NCI-H2227 treated with DMSO at 0.1 percent for 48 hours (cell line): ENCODE data around the gene ALDH1A2.

ENCODE experiments used
- DNase-seq: peaks from one replicate; lab custom pipeline; 2025; lab: John Stamatoyannopoulos, UW

The ALDH1A2 gene

GRCh38 chr15:57994221-57995049 is 71.1 kb downstream of the ALDH1A2 start:
- no peak for DNase-seq

- DNase-seq, result no peak
Observed at GRCh38 chr15:57993409-57994145, 71.9 kb downstream of the ALDH1A2 start.

- no peak for DNase-seq
Observed at GRCh38 chr15:57992761-57993355, 72.7 kb downstream of the ALDH1A2 start.

GRCh38 chr15:57973534-57973933 is 92.0 kb downstream of the ALDH1A2 start:
- no peak for DNase-seq

GRCh38 chr15:57972864-57973263 is 92.6 kb downstream of the ALDH1A2 start:
- no peak for DNase-seq

- no peak for DNase-seq
Observed at GRCh38 chr15:57969996-57970395, 95.5 kb downstream of the ALDH1A2 start.

GRCh38 chr15:57969355-57969754 is 96.2 kb downstream of the ALDH1A2 start:
- DNase-seq, result no peak

- no peak for DNase-seq
Observed at GRCh38 chr15:57962887-57963286, 102.6 kb downstream of the ALDH1A2 start.

- no peak for DNase-seq
Observed at GRCh38 chr15:57961919-57962318, 103.6 kb downstream of the ALDH1A2 start.

- no peak for DNase-seq
Observed at GRCh38 chr15:57957113-57957512, 108.4 kb downstream of the ALDH1A2 start.

- DNase-seq, result no peak
Observed at GRCh38 chr15:57953874-57954273, 111.6 kb downstream of the ALDH1A2 start.

- no peak for DNase-seq
Observed at GRCh38 chr15:57951328-57951932, 114.1 kb downstream of the ALDH1A2 start.

- no peak for DNase-seq
Observed at GRCh38 chr15:57950381-57950946, 115.0 kb downstream of the ALDH1A2 start.

- no peak for DNase-seq
Observed at GRCh38 chr15:57949374-57949943, 116.1 kb downstream of the ALDH1A2 start.

- no peak for DNase-seq
Observed at GRCh38 chr15:57948351-57949289, 116.9 kb downstream of the ALDH1A2 start.

- no peak for DNase-seq
Observed at GRCh38 chr15:57947781-57948180, 117.7 kb downstream of the ALDH1A2 start.

- DNase-seq, result no peak
Observed at GRCh38 chr15:57947282-57947681, 118.2 kb downstream of the ALDH1A2 start.

GRCh38 chr15:57946491-57947048 is 118.9 kb downstream of the ALDH1A2 start:
- DNase-seq, result no peak

GRCh38 chr15:57945616-57946015 is 119.9 kb downstream of the ALDH1A2 start:
- no peak for DNase-seq

- no peak for DNase-seq
Observed at GRCh38 chr15:57943754-57944420, 121.6 kb downstream of the ALDH1A2 start.
